Measurements from ENCODE around the gene CFAP74. TPM values are rescaled to one million over a fixed set of nuclear protein-coding genes. Genes with fewer than 3 reads are reported as not detected.

Gene CFAP74
- total RNA-seq, 2 experiments from 2014 or later, result not detected

DNA sequence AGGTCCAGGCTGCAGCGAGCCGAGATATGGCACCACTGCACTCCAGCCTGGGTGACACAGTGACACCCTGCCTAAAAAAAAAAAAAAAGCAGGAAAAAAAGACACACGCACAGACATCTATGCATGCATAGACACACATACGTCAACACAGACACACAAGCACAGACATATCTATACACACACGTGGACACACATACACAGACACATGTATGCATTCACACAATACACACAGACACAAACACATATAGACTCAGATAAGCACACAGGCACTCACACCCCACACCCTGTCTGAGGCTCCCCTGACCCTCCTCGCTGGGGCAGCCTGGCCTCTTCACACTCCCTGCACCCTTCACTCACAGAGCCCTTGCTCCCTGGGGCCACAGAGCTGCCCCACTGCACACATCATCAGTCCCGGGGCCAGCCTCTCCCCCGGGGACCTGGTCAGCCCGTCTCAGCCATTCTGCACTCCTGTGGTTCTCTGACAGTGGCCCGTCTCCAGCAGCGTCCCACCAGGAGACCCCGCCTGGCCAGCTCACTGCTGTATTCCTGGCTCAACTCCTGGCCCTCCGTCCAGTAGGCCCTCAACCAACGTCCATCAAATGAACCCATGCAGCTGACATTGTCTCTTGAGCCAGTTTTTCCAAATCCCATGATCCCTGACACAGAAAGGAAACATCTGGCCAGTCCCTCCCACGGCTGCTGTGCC lies 42.0 kb upstream of the CFAP74 start:
- POLR2A ChIA-PET, result interaction anchor here (1.1 to 1.8 kb wide), 2 partner anchors 20 to 102 kb away, joined by 5 to 6 read pairs; no protein-coding TSS in a partner anchor
- Mint-ChIP-seq H3K4me3 (peak overlapping the region; percentile 4), H3K27ac (no peak overlapping the region)

DNA sequence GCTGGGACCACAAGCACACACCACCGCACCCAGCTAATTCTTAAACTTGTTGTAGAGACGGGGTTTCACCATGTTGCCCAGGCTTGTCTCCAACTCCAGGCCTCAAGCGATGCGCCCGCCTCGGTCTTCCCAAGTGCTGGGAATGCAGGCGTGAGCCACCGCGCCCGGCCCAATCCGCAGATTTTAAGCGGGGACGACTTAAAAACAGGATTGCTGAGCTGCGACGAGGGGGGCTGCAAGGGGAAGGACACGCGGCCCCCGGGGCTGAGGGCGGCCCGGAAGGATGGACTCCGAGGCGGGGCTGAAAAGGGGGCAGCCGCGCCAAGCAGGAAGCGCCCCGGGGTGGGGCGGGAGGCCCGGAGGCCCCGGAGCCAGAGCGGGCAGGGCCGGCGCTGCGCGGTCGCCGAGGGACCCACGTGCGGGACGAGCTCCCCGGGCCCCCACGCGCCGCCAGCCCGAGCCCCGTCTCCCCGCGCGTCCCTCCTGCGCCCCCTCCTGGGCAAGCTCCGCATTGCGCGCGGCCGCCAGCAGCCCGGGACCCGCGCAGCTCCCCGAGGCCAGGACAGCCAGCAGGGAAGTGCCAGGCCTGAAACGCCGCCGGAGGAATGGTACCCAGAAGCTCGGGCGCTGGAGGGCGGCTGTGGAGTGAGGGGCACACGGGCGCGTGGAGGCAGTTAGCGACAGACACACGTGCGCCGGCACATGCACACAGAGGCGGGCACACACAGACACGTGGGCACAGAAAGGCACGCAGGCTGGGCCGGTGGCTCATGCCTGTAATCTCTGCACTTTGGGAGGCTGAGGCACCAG lies 41.1 kb upstream of the CFAP74 start:
- H3K4me3 Mint-ChIP-seq, result no peak overlapping the region
- ChIA-PET CTCF (interaction anchor here (0.8 to 2.6 kb wide), 28 partner anchors 9 to 278 kb away, joined by 3 to 28 read pairs (median 4); partner anchors contain the start of gene TMEM52), POLR2A (interaction anchor here (1.1 to 1.8 kb wide), 2 partner anchors 19 to 101 kb away, joined by 5 to 6 read pairs; no protein-coding TSS in a partner anchor)
- no peak overlapping the region for H3K27ac Mint-ChIP-seq
- H3K27me3 Mint-ChIP-seq, result peaks cover 23% of the 10 kb centered on the region
- H3K4me1 Mint-ChIP-seq, result peaks cover 20% of the 10 kb centered on the region
- H3K36me3 Mint-ChIP-seq (ENCODE audit: low read depth), result no peaks in the 10 kb centered on the region
- peak; percentile 77 for DNase-seq
- no peaks in the 10 kb centered on the region for H3K9me3 Mint-ChIP-seq

More for the DNA sequence above, 42.0 kb upstream of the CFAP74 start:
- no peak for DNase-seq
- H3K4me1 Mint-ChIP-seq, result peaks cover 20% of the 10 kb centered on the region
- no peaks in the 10 kb centered on the region for H3K9me3 Mint-ChIP-seq
- no peaks in the 10 kb centered on the region for H3K36me3 Mint-ChIP-seq (ENCODE audit: low read depth)
- CTCF ChIA-PET, result interaction anchor here (1.1 to 2.6 kb wide), 20 partner anchors 9 to 272 kb away, joined by 3 to 28 read pairs (median 5); no protein-coding TSS in a partner anchor
- H3K27me3 Mint-ChIP-seq, result peaks cover 23% of the 10 kb centered on the region

DNA sequence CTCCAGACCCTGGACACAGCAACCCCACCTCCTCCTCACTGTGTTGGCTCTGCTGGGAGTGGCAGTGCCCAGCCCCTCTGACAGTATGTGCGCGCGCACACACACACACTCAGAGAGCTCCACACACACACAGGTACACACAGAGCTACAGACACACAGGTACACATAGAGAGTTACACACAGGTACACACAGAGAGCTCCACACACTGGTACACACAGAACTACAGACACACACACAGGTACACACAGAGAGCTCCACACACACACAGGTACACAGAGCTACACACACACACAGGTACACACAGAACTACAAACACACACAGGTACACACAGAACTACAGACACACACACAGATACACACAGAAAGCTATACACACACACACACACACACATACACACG lies 40.3 kb upstream of the CFAP74 start:
- Mint-ChIP-seq H3K4me1 (peaks cover 14% of the 10 kb centered on the region), H3K4me3 (no peak overlapping the region), H3K27me3 (peaks cover 16% of the 10 kb centered on the region), H3K36me3 (ENCODE audit: low read depth) (no peaks in the 10 kb centered on the region), H3K9me3 (no peaks in the 10 kb centered on the region), H3K27ac (no peak overlapping the region)
- ChIA-PET POLR2A (interaction anchor here (1.8 kb wide), 1 partner anchor 100 kb away, joined by 6 read pairs; no protein-coding TSS in a partner anchor), CTCF (interaction anchor here (1.0 to 2.6 kb wide), 19 partner anchors 11 to 277 kb away, joined by 3 to 28 read pairs (median 5); partner anchors contain the start of gene TMEM52)
- DNase-seq, result no peak

DNA sequence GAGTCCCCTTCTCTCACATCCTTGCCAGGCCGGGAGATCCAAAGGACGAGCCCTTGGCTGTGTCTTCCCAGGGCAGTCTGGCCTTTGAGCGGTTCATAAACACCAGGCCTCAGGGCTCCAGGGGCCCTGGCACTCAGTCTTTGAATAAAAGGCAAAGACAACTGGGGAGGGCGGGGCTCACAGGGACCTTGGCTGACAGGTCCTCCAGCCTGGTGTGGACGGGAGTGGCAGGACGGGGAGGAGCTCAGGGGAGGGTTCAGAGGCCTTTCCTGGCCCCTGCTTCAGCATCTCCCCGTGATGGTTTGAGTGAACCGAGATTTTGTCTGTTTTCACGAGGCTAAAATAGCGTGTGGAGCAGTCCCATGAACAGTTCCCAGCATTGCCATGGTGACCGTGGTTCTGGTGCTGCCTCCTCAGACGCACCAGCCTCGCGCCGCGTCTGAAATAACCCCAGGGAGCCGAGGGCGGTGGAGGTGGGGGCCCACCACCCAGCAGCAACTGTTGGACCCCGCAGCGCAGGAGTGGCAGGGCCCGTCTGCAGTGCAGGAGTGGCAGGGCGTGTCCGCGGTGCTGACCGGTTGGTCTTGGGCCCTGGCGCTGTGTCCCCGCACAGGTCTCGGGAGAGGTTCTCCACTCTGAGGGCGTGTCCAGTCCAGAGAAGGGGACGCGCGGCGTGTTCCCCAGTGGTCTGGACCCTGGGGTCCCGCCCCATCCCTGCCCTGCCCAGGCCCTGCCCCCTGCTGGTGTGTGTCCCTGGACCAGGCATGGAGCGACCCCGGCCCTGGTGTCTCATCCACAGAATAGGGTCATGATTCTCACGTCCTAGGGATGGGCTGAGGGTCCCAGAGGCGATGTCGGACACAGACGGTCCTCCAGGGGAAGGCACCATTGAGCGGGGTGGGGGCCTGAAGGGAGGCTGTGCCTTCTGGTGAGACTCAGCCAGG lies 39.5 kb upstream of the CFAP74 start:
- Mint-ChIP-seq H3K27ac (no peak overlapping the region), H3K4me3 (no peak overlapping the region), H3K36me3 (ENCODE audit: low read depth) (no peaks in the 10 kb centered on the region), H3K9me3 (no peaks in the 10 kb centered on the region), H3K4me1 (peaks cover 9% of the 10 kb centered on the region), H3K27me3 (peaks cover 9% of the 10 kb centered on the region)
- POLR2A ChIA-PET, result no interaction called here
- no peak for DNase-seq
- CTCF ChIA-PET, result interaction anchor here (1.9 to 2.6 kb wide), 3 partner anchors 14 to 90 kb away, joined by 6 to 28 read pairs (median 14); no protein-coding TSS in a partner anchor

DNA sequence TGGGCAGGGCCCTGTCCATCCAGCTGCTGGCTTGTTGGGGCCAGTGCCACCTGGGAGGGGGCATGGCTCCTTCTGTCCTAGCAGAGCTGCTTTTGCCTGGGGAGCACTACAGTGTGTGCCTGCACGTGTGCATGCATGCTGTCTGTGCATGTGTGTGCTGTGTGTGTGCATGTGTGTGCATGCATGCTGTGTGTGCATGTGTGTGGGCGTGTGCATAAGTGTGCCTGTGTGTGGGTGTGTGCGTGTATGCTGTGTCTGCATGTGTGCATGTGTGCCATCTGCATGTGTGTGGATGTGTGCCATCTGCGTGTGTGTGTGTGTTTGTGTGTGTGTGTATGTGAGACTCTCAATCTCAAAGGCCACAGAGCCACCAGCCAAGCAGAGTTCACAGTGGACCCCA lies 38.3 kb upstream of the CFAP74 start:
- CTCF ChIA-PET, result no interaction called here
- POLR2A ChIA-PET, result no interaction called here

DNA sequence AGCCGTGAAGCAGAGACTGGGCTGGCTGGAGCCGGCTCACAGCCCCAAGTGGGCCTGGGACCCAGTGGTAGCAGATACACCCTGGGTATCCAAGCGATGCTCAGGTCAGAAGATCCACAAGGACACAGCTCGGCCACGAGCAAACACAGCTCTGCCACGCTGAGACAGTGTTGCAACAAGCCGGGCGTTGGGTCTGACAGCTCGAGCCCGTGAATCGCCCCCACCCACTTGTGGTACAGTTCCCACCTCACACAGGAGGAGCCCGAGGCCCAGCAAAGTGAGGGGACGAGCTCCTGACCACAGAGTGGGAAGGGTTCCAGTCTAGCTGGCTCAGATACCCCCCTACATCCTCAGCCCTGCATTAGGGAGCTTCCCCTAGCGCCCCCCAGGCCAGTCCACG lies 37.7 kb upstream of the CFAP74 start:
- ChIA-PET CTCF (interaction anchor here (1.4 kb wide), 1 partner anchor 80 kb away, joined by 5 read pairs; no protein-coding TSS in a partner anchor), POLR2A (no interaction called here)
- H3K36me3 Mint-ChIP-seq (ENCODE audit: low read depth), result no peaks in the 10 kb centered on the region
- DNase-seq, result no peak
- no peak overlapping the region for H3K4me3 Mint-ChIP-seq
- H3K4me1 Mint-ChIP-seq, result peaks cover 9% of the 10 kb centered on the region
- no peak overlapping the region for H3K27ac Mint-ChIP-seq
- H3K27me3 Mint-ChIP-seq, result peaks cover 8% of the 10 kb centered on the region
- H3K9me3 Mint-ChIP-seq, result no peaks in the 10 kb centered on the region

More for the DNA sequence above, 38.3 kb upstream of the CFAP74 start:
- Mint-ChIP-seq H3K36me3 (ENCODE audit: low read depth) (no peaks in the 10 kb centered on the region), H3K27me3 (peaks cover 8% of the 10 kb centered on the region), H3K9me3 (no peaks in the 10 kb centered on the region), H3K4me1 (peaks cover 9% of the 10 kb centered on the region), H3K4me3 (no peak overlapping the region), H3K27ac (no peak overlapping the region)
- DNase-seq, result no peak

DNA sequence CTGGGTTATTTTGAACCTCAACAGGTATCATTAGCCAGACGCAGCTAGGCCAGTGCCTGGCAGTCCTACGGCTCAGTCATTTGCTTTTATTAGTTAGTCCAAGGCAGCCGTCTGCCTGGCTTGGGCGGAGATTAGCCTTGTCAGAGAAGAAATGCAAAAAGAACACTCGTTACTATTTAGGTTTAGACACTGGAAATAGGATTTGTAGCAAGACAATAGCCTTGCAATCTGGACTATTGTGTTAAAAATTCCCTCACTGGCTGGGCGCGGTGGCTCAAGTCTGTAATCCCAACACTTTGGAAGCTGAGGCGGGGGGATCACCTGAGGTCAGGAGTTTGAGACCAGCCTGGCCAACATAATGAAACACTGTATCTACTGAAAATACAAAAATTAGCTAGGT lies 35.7 kb upstream of the CFAP74 start:
- no peak overlapping the region for H3K27ac Mint-ChIP-seq
- H3K9me3 Mint-ChIP-seq, result no peaks in the 10 kb centered on the region
- H3K27me3 Mint-ChIP-seq, result peaks cover 2% of the 10 kb centered on the region
- no peak for DNase-seq
- POLR2A ChIA-PET, result no interaction called here
- H3K4me1 Mint-ChIP-seq, result peaks cover 4% of the 10 kb centered on the region
- CTCF ChIA-PET, result no interaction called here
- H3K4me3 Mint-ChIP-seq, result no peak overlapping the region
- H3K36me3 Mint-ChIP-seq (ENCODE audit: low read depth), result no peaks in the 10 kb centered on the region

DNA sequence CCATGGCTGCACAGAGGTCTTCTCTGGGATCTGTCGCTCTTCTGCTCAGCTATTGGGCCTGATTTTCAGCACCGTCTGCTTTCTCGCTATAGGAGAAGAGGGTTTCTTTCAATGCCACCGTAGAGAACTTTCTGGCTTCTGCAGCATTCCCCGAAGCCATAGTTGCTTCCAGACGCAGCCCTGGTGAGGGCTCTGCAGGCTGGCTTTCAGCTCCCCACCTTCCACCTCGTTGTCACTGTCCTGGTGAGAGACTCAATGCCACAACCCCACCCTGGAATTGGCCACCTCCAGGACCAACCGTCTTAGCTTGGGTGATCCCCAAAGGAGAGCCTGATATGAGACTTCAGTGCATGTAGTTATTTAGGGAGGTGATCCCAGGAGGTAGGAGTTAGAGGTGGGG lies 34.6 kb upstream of the CFAP74 start:
- DNase-seq, result no peak
- H3K36me3 Mint-ChIP-seq (ENCODE audit: low read depth), result no peaks in the 10 kb centered on the region
- H3K9me3 Mint-ChIP-seq, result no peaks in the 10 kb centered on the region
- H3K4me1 Mint-ChIP-seq, result no peaks in the 10 kb centered on the region
- no peak overlapping the region for H3K4me3 Mint-ChIP-seq
- no peaks in the 10 kb centered on the region for H3K27me3 Mint-ChIP-seq
- ChIA-PET POLR2A (no interaction called here), CTCF (no interaction called here)
- no peak overlapping the region for H3K27ac Mint-ChIP-seq

DNA sequence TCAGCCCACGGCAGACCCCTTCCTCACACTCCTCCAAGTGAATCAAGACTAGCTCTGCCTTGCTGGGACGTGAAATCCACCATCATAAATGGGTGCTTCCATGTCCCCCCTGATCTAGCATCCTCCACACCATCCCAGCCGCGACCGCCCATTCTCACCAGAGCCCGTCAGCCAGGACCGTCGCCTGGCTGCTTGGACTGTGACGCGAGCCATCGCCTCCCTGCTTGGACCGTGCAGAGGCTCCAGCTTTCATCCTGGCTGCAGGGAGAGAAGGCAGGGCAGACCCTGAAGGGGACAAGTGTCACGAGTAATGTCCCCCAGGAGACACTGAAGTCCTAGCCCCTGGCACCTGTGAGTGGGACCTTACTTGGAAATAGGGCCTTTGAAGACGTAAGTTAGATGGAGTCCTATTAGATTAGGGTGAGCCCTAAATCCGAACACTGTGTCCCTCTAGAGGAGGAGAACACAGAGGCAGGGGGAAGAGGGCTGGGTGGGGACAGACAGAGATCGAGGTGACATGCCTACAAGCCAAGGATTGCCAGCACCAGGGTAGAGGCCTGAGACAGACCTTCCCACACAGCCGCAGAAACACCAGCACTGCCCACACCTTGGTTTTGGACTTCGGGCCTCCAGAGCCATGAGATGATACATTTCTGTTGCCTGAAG lies 33.9 kb upstream of the CFAP74 start:
- H3K4me1 Mint-ChIP-seq, result no peaks in the 10 kb centered on the region
- no peaks in the 10 kb centered on the region for H3K27me3 Mint-ChIP-seq
- H3K4me3 Mint-ChIP-seq, result no peak overlapping the region
- no peaks in the 10 kb centered on the region for H3K9me3 Mint-ChIP-seq
- no peaks in the 10 kb centered on the region for H3K36me3 Mint-ChIP-seq (ENCODE audit: low read depth)
- H3K27ac Mint-ChIP-seq, result no peak overlapping the region
- no peak for DNase-seq
- ChIA-PET POLR2A (no interaction called here), CTCF (no interaction called here)

DNA sequence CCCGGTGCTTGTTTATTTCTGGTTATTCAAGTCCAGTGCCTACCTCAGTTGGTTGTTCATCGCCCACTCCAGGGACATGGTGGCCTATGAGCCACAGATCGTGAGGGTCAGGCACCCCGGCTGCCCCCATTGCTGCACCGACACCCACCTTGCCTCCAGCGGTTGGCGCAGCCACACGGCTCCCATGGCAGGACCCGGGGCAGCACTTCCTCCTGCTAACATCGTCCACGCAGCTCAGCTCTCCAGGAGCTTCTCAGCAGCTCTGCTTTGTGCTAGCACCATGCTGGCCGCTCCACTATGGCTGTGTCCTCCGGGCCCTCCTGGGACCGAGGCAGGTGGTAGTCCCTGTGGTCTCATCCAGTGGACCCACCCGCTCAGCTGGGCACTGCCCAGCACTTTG lies 32.7 kb upstream of the CFAP74 start:
- no peaks in the 10 kb centered on the region for H3K4me1 Mint-ChIP-seq
- H3K27me3 Mint-ChIP-seq, result no peaks in the 10 kb centered on the region
- H3K9me3 Mint-ChIP-seq, result no peaks in the 10 kb centered on the region
- H3K36me3 Mint-ChIP-seq (ENCODE audit: low read depth), result no peaks in the 10 kb centered on the region
- no peak for DNase-seq
- H3K4me3 Mint-ChIP-seq, result no peak overlapping the region
- CTCF ChIA-PET, result interaction anchor here (0.9 kb wide), 1 partner anchor 26 kb away, joined by 3 read pairs; no protein-coding TSS in a partner anchor
- H3K27ac Mint-ChIP-seq, result no peak overlapping the region
- POLR2A ChIA-PET, result no interaction called here

DNA sequence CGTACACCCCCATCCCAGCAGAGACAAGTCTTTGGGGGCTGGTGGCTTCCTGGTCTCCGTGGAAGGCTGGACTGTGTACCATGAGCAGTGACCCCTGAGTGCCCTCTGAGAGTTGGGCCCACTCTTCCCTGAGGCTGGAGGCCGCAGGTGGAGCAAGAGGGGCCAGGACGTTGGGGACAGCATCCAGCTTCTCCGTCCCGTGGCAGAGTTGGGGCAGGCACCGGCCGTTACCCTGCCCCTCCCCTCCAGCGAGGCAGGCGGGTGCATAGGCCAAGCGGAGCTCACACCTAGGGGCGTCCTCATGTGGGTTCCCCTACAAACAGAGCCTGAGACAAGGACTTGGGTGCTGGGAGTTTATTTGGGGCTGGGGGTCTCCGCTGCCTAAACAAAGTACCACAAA lies 29.6 kb upstream of the CFAP74 start:
- POLR2A ChIA-PET, result no interaction called here
- CTCF ChIA-PET, result no interaction called here

DNA sequence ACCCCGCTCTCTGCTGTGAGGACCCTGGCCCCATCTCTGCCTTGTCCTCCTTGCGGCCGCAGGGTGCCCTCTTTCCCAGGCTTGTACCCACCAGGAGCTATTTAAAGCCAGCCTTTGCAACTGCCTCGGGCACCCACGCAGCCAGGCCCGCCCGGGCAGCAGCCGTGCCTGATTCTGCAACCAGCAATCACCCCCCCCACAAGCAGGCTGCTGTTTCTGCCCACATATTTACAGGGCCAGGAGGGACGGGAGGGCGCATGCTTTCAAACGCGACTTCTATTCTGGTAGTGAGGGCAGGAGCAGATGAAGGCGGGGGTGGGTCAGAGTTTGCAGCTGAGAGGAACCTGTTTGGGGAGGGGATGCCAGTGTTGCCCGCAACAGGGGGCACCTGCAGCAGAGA lies 29.2 kb upstream of the CFAP74 start:
- DNase-seq, result no peak
- Mint-ChIP-seq H3K27me3 (no peaks in the 10 kb centered on the region), H3K4me1 (no peaks in the 10 kb centered on the region), H3K36me3 (ENCODE audit: low read depth) (no peaks in the 10 kb centered on the region), H3K4me3 (no peak overlapping the region), H3K27ac (no peak overlapping the region), H3K9me3 (no peaks in the 10 kb centered on the region)
- ChIA-PET POLR2A (no interaction called here), CTCF (no interaction called here)

More for the DNA sequence above, 29.6 kb upstream of the CFAP74 start:
- no peak for DNase-seq
- H3K27me3 Mint-ChIP-seq, result no peaks in the 10 kb centered on the region
- H3K4me1 Mint-ChIP-seq, result no peaks in the 10 kb centered on the region
- H3K9me3 Mint-ChIP-seq, result no peaks in the 10 kb centered on the region
- H3K4me3 Mint-ChIP-seq, result no peak overlapping the region
- H3K36me3 Mint-ChIP-seq (ENCODE audit: low read depth), result no peaks in the 10 kb centered on the region
- H3K27ac Mint-ChIP-seq, result no peak overlapping the region

Data from activated CD4-positive, alpha-beta memory T cell treated with anti-CD3 and anti-CD28 coated beads, Interleukin-2, amount 10 ng/mL, durations not matched to agents 7 days and 5 days (primary cell).